Psoas muscle (tissue), 8 donors: Measurements from ENCODE around the gene PLA2G6. TPM values are rescaled to one million over a fixed set of nuclear protein-coding genes. Genes with fewer than 3 reads are reported as not detected.

Experiments used
- ATAC-seq, 4 donors: fragments of 200-7000 bp; cut with Tn5 transposase; one replicate each; pipeline ENCODE4 v1.9.1; 2020; ENCODE audit warnings: moderate library complexity in 3 of 4, mild to moderate bottlenecking in 2 of 4
- DNase-seq, 2 donors: peaks; one replicate each; pipeline ENCODE4 v3.0.0-alpha.2; 2020
- H3K27ac ChIP-seq: fragments of 200-600 bp; one replicate; pipeline ENCODE4 v1.8.0; 2022
- H3K27me3 ChIP-seq, 3 donors: fragments of 200-600 bp in 1 of 3; one replicate each; pipeline versions ENCODE4 v1.6.1 to v1.8.0; 2013 to 2022; ENCODE audit warnings: low read length in 2 of 3, mild to moderate bottlenecking in 2 of 3, moderate library complexity in 1 of 3; ENCODE audit not compliant: insufficient read depth in 3 of 3
- H3K36me3 ChIP-seq, 2 donors: fragments of 200-600 bp in 1 of 2; one replicate each; pipeline versions ENCODE4 v1.6.1 to v1.8.0; 2013 to 2022; ENCODE audit warnings: low read depth in 1 of 2, mild to moderate bottlenecking in 1 of 2, moderate library complexity in 1 of 2; ENCODE audit not compliant: insufficient read depth in 1 of 2
- H3K4me1 ChIP-seq: fragments of 200-600 bp; one replicate; pipeline ENCODE4 v1.8.0; 2022
- H3K4me3 ChIP-seq: fragments of 200-600 bp; one replicate; pipeline ENCODE4 v1.8.0; 2022; ENCODE audit warnings: mild to moderate bottlenecking
- H3K9me3 ChIP-seq: fragments of 200-600 bp; one replicate; pipeline ENCODE4 v1.8.0; 2022
- WGBS, 3 donors: extraction: QIAGEN DNeasy Blood & Tissue Kit; methylation state at CpG; one replicate each; pipeline versions ENCODE4 v1.1.6 to v1.1.7; 2013; 5-methylcytosine and 5-hydroxymethylcytosine counted together
- intact Hi-C, 2 donors: fragments of 100-400 bp; cut with DNase I; formaldehyde crosslinking; loops; one replicate each; pipeline versions ENCODE4 v1.11.0 to v1.14.2; 2022
- polyA plus RNA-seq, 3 donors: library from polyadenylated mRNA; stranded (reverse); fragments of 200-250 nt; gene quantifications; one replicate each; pipeline ENCODE4 v1.2.3, GENCODE V29; 2013
- total RNA-seq, 4 donors: library from RNA; stranded (reverse); fragmentation: NEBNext Ultra II Directional in 2 of 4; extraction: Animal tissue kit (Norgen Biotek cat#: 25700) in 2 of 4; gene quantifications; one replicate each; pipeline versions ENCODE4 v1.2.1 to v1.2.4, GENCODE V29; 2021 to 2023
- TF ChIP-seq, protein P1 (sequence below): fragments of 200-600 bp; IDR thresholded peaks from one replicate; pipeline ENCODE4 v1.8.0; 2022; ENCODE audit warnings: antibody characterized with exemption
- donor health status: healthy with polysubstance abuse.
- donor health status: DM: no; HTN: no; CAD: no; lungs with moderate emphysema.
- donor health status: Bipolar disorder and iron deficiency.
- donor health status: healthy.
- donor health status: DM: yes; HTN: yes; CAD: no.
- donor health status: DM: no; HTN: no; CAD: no.
- donor health status: DM: no; HTN: no; CAD: no.
- donor health status: DM: yes; HTN: yes; CAD: no.

The PLA2G6 gene
- total and polyA plus RNA-seq, 7 donors: 4.5 to 17.4 (median 8.5) TPM

DNA sequence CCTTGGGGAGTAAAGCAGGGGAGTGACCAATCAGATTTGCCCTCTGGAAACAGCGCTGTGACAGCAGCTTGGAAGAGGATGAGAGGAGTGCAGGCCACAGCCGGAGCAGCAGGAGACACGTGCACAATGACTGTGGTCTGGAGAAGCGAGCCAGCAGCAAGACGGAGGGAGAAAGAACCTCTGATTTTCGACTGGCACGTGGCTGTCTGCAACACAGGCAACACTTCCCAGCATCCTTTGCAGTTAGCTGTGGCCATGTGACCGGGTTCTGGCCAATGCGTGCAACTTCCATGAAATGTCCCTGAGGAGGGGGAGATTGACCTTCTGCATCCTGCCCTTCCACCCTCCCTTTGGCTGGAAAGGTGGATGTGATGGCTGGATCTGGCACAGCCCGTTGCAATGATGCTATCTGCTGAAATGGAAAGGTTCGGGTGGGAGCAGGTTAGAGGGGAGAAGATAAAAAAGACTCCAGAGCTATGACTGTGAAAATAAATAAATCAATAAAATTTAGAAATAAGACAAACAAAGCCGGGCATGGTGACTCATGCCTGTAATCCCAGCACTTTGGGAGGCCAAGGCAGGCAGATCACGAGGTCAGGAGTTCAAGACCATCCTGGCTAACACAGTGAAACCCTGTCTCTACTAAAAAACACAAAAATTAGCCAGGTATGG, 15.6 kb downstream of the PLA2G6 start:
- WGBS, 3 donors: 83 to 87% (median 84%) methylated on average over 13 of the region's 13 CpGs
- ATAC-seq (no peak), DNase-seq (no peak)
- no peaks in the 10 kb centered on the region for H3K36me3 ChIP-seq
- intact Hi-C loops: loop anchor here in 1 of 2 donors (5.0 kb wide), 1 partner anchor 54 kb away; the partner anchor contains the start of gene BAIAP2L2
- H3K4me3 ChIP-seq: no peak overlapping the region
- no peaks in the 10 kb centered on the region for H3K9me3 ChIP-seq
- H3K27me3 ChIP-seq: no peaks in the 10 kb centered on the region
- TF ChIP-seq, protein P1, sequence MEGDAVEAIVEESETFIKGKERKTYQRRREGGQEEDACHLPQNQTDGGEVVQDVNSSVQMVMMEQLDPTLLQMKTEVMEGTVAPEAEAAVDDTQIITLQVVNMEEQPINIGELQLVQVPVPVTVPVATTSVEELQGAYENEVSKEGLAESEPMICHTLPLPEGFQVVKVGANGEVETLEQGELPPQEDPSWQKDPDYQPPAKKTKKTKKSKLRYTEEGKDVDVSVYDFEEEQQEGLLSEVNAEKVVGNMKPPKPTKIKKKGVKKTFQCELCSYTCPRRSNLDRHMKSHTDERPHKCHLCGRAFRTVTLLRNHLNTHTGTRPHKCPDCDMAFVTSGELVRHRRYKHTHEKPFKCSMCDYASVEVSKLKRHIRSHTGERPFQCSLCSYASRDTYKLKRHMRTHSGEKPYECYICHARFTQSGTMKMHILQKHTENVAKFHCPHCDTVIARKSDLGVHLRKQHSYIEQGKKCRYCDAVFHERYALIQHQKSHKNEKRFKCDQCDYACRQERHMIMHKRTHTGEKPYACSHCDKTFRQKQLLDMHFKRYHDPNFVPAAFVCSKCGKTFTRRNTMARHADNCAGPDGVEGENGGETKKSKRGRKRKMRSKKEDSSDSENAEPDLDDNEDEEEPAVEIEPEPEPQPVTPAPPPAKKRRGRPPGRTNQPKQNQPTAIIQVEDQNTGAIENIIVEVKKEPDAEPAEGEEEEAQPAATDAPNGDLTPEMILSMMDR: no peak
- H3K4me1 ChIP-seq: peaks cover 18% of the 10 kb centered on the region
- H3K27ac ChIP-seq: peak overlapping the region; percentile 30

DNA sequence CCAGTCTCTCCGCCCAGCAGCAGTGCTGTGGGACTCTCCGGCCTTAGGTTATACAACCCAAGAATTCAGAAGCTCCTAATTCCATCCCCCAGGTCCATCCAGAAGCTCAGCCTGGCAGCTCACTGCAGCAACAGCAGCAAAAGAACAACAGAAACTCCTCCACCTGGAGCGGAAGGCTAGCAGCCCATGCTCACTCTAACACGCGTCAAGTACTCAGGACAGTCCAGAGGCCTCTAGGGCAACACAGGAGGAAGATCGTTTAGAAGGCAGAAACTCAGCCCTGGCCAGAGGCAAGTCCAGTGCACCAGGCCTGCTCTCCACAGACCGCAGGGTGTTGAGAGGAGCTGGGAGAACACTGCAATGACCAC, 17.1 kb downstream of the PLA2G6 start:
- Histone ChIP-seq H3K36me3 (no peaks in the 10 kb centered on the region), H3K4me1 (peaks cover 14% of the 10 kb centered on the region)

DNA sequence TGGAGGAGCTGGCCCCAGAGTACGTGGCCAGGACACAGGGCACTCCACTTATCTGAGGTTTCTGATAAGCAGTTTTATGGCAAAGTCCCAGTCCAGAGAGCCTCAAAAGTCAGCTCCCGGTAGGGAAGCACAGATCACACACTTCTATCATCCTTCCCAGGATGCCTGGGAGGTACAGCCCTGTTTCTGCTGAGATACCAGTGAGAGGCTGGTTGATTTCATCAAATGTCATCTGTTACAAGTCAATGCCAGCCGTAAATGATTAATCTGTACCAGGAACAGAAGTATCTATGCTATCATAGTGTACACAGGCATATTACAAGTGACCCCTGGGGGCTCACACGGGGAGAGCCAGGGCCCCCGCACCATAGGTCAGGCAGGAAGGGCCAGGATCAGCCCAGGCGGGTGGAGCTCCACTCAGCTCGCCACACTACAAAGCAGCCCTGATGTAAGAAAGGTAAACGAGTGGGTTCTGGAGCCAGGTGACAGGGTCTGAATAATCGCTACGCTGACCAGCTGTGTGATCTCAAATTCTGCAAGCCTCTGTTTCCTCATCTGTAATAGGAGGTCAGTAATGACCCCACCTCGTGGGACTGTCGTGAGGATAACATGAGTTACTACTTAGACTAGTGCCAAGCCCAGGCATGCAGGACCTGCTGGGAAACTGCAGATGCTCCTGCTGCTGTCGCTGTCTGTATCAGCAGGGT, 17.6 kb downstream of the PLA2G6 start:
- intact Hi-C loops: no loop called here
- TF ChIP-seq, protein P1: no peak
- Histone ChIP-seq H3K4me1 (peaks cover 9% of the 10 kb centered on the region), H3K4me3 (no peak overlapping the region), H3K9me3 (no peaks in the 10 kb centered on the region), H3K27me3 (no peaks in the 10 kb centered on the region), H3K36me3 (no peaks in the 10 kb centered on the region), H3K27ac (no peak overlapping the region)
- DNase-seq: no peak
- no peak for ATAC-seq
- 82 to 88% (median 86%) methylated on average over 13 of the region's 13 CpGs for WGBS, 3 donors

More for the DNA sequence above, 17.1 kb downstream of the PLA2G6 start:
- TF ChIP-seq, protein P1: no peak
- H3K9me3 ChIP-seq: no peaks in the 10 kb centered on the region
- no peak overlapping the region for H3K27ac ChIP-seq
- WGBS, 3 donors: 87 to 92% (median 89%) methylated on average over 7 of the region's 7 CpGs
- H3K27me3 ChIP-seq: no peaks in the 10 kb centered on the region
- intact Hi-C loops: no loop called here
- H3K4me3 ChIP-seq: no peak overlapping the region
- no peak for ATAC-seq
- DNase-seq: no peak

DNA sequence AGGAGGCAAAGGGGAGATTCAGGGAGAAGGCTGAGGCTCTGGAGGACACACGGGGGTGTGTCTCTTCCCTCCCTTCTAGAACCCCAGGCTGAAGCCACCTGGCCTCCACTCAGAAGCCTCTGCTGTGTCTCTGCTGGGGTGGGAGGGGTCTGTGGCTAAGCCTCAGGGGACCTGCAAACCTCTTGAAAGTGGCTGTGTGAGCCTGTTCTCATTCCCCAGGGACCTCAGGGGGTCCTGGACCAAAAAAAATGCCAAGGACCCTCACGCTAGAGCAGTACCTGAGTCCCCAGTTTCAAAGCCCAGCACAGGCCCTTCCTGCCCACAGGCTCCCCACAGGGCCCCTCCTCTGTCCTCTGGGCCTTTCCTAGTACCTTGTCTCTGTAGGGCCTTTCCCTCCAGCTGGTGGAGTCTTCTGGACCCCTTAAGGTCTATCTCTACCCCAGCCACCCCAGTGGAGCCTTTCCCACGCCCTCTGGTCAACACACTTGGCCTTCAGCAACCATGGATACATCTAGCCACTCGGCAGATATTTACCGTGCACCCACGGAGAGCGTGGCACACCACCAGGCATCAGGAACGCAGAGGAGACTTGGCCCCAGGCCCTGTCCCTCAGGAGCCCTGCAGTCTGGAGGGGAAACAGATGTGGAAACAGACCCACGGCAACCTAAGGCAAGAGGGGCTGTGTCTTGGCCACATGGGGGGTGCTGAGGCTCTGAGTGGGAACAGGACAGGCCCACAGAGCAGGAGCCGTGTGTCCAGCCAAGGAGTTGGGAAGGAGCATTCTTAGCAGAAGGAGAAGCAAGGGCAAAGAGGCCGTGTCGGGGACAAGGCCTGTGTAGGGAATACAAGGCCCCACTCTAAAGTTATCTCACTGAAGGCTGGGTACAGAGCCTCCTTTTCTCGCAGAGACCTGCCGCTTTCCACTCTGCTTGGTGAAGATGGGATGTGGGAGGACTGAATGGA, 18.5 kb downstream of the PLA2G6 start:
- Histone ChIP-seq H3K27ac (no peak overlapping the region), H3K27me3 (no peaks in the 10 kb centered on the region), H3K4me3 (no peak overlapping the region), H3K36me3 (no peaks in the 10 kb centered on the region), H3K9me3 (no peaks in the 10 kb centered on the region), H3K4me1 (peaks cover 5% of the 10 kb centered on the region)
- ATAC-seq: no peak
- WGBS, 3 donors: 75 to 76% (median 76%) methylated on average over 14 of the region's 14 CpGs
- DNase-seq: no peak
- intact Hi-C loops: no loop called here
- TF ChIP-seq, protein P1: no peak
